Fibroblast of the aortic adventitia (primary cell): ENCODE measurements around the gene MAP9. TPM values are rescaled to one million over a fixed set of nuclear protein-coding genes. Genes with fewer than 3 reads are reported as not detected.
A peak's percentile ranks its signal among the peaks of the same experiment; 100 is the strongest.

Experiments used
- DNase-seq: peaks from one replicate; pipeline ENCODE4 v3.0.0-alpha.2; 2010; ENCODE audit warnings: low read depth
- H3K4me3 ChIP-seq: 2 replicates; pipeline ENCODE4 v1.5.1; 2011; ENCODE audit warnings: low read depth, mild to moderate bottlenecking, control low read depth, low read length, moderate library complexity
- total RNA-seq: library from RNA; depleted of rRNA; stranded (reverse); fragments of >200 nt; gene quantifications from 2 replicates; pipeline ENCODE4 v1.2.3, GENCODE V29; 2012; ENCODE audit warnings: low replicate concordance
- TF ChIP-seq, protein P1 (sequence below): IDR thresholded peaks from 2 replicates; pipeline ENCODE4 v1.5.1; 2011; ENCODE audit warnings: mild to moderate bottlenecking, low read length, control low read depth, inconsistent platforms; ENCODE audit not compliant: insufficient read depth

The MAP9 gene
- total RNA-seq, 1 donor = 19.0 TPM

GRCh38 chr4:155353923-155354540 lies 22.7 kb downstream of the MAP9 start:
- no peak overlapping the region for H3K4me3 ChIP-seq
- peak; percentile 86 for DNase-seq
- TF ChIP-seq, protein P1, sequence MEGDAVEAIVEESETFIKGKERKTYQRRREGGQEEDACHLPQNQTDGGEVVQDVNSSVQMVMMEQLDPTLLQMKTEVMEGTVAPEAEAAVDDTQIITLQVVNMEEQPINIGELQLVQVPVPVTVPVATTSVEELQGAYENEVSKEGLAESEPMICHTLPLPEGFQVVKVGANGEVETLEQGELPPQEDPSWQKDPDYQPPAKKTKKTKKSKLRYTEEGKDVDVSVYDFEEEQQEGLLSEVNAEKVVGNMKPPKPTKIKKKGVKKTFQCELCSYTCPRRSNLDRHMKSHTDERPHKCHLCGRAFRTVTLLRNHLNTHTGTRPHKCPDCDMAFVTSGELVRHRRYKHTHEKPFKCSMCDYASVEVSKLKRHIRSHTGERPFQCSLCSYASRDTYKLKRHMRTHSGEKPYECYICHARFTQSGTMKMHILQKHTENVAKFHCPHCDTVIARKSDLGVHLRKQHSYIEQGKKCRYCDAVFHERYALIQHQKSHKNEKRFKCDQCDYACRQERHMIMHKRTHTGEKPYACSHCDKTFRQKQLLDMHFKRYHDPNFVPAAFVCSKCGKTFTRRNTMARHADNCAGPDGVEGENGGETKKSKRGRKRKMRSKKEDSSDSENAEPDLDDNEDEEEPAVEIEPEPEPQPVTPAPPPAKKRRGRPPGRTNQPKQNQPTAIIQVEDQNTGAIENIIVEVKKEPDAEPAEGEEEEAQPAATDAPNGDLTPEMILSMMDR = peak; percentile 77

DNA sequence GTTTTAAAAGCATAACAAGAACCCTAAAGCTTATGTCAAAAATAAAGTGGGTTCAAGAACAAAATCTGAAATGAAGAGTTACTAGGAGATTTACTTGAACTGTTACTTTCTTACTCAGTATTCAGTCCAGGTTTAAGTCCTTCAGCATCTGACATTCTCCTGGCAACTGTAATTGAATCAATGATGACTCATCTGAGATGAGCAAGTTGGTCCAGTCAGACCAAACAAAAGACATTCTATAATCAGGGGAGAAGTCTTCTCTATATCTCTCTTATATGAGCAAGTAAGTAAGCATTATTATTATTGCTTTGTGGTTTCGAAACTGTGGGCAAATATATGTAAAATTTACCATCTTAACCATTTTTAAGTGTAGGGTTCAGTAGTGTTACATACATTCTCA lies 34.6 kb downstream of the MAP9 start:
- peak; percentile 17 for DNase-seq
- no peak overlapping the region for H3K4me3 ChIP-seq
- TF ChIP-seq, protein P1 = no peak

DNA sequence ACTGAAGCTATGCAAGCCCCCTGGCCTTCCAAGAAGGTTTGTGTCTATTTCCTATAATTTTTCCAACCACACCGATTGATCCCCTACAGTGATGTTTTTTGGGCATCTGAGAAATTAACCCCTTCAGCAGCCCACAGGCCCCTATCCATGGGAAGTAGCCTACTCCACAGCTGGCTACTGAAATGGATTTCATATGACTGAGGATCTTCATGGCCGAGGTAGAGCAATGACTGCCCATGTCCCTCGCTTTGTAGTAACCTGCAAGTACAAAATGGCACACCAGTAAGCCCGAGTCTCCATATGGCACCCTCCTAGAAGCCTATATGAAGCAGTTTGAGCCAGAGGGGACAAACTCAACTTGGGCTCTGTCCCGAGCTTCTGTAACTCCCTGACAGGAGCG lies 36.8 kb downstream of the MAP9 start:
- TF ChIP-seq, protein P1 = no peak
- H3K4me3 ChIP-seq = no peak overlapping the region

GRCh38 chr4:155339588-155339987 lies 37.2 kb downstream of the MAP9 start:
- TF ChIP-seq, protein P1 = no peak
- DNase-seq = no peak
- no peak overlapping the region for H3K4me3 ChIP-seq

More for the DNA sequence above, 36.8 kb downstream of the MAP9 start:
- DNase-seq = no peak

DNA sequence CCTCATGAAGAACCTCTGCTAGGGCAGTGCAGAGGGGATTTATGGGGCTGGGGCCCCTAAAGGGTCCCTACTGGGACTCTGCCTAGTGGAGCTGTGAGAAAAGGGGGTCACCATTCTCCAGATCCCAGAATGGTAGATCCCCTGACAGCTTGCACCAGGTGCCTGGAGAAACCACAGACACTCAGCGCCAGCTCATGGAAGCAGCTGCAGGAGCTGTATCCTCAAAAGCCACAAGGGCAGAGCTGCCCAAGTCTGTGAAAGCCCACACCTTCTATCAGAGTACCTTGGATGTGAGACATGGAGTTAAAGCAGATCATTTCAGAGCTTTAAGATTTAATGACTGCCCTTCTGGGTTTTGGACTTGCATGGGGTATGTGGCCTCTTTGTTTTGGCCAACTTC lies 38.6 kb downstream of the MAP9 start:
- H3K4me3 ChIP-seq = no peak overlapping the region
- TF ChIP-seq, protein P1 = no peak
- no peak for DNase-seq

GRCh38 chr4:155336242-155336641 lies 40.5 kb downstream of the MAP9 start:
- no peak for DNase-seq
- TF ChIP-seq, protein P1 = no peak
- no peak overlapping the region for H3K4me3 ChIP-seq

- DNase-seq = no peak
- H3K4me3 ChIP-seq = no peak overlapping the region
- TF ChIP-seq, protein P1 = no peak
Measured at GRCh38 chr4:155331478-155331877, 45.3 kb downstream of the MAP9 start.
